HEK293 (cell line): Measurements from ENCODE around the gene RAB6C.
"Not testable (repeated sequence)": the region's sequence is repeated elsewhere in the genome, so short reads cannot be mapped to it uniquely, and the experiment has no call there.

Experiments
- CTCF ChIA-PET: fragments of 350-600 bp; formaldehyde crosslinking; extraction: SDS; loops from one replicate; lab custom pipeline; 2021; ENCODE audit warnings: antibody characterized with exemption; lab: Yijun Ruan, JAX
- POLR2A ChIA-PET: fragments of 300-600 bp; formaldehyde crosslinking; extraction: SDS; loops from one replicate; lab custom pipeline; 2020; ENCODE audit warnings: antibody characterized with exemption, inconsistent platforms; lab: Yijun Ruan, JAX
- H3K27ac ChIP-seq: fragments of 200-500 bp; sonication (Bioruptor generic); 2 replicates; pipeline ENCODE4 v1.5.1; 2014; ENCODE audit warnings: low read depth, low read length, control low read depth, inconsistent platforms; ENCODE audit errors: extremely low read depth
- H3K36me3 ChIP-seq, 2 experiments: fragments of 200-500 bp in 1 of 2; sonication (Bioruptor generic) in 1 of 2; 1 replicate in 1 of 2; 2 replicates in 1 of 2; pipeline ENCODE4 v1.5.1; 2014 to 2017; ENCODE audit warnings: inconsistent platforms in 2 of 2, low read length in 2 of 2; ENCODE audit not compliant: control insufficient read depth in 2 of 2, insufficient read depth in 1 of 2
- H3K4me1 ChIP-seq: fragments of 200-500 bp; sonication (Bioruptor generic); 2 replicates; pipeline ENCODE4 v1.5.1; 2014; ENCODE audit warnings: mild to moderate bottlenecking, low read length, inconsistent platforms; ENCODE audit not compliant: control insufficient read depth, insufficient read depth
- H3K4me3 ChIP-seq: 2 replicates; pipeline ENCODE4 v1.5.1; 2011; ENCODE audit warnings: low read depth, mild to moderate bottlenecking, control low read depth, low read length, moderate library complexity
- H3K9me3 ChIP-seq: fragments of 200-500 bp; sonication (Bioruptor generic); 2 replicates; pipeline ENCODE4 v1.5.1; 2014; ENCODE audit warnings: low read depth, low read length, inconsistent platforms; ENCODE audit not compliant: control insufficient read depth, insufficient read depth
- AEBP2 ChIP-seq: fragments of 450-650 bp; formaldehyde crosslinking; IDR thresholded peaks from 2 replicates; pipeline ENCODE4 v1.5.1; 2016; ENCODE audit warnings: missing biosample characterization, missing genetic modification characterization, borderline replicate concordance
- BCL11B ChIP-seq: fragments of 450-650 bp; formaldehyde crosslinking; IDR thresholded peaks from 2 replicates; pipeline ENCODE4 v1.5.1; 2016; ENCODE audit warnings: low read depth, missing biosample characterization, missing genetic modification characterization
- KLF16 ChIP-seq: fragments of 450-650 bp; formaldehyde crosslinking; IDR thresholded peaks from 2 replicates; pipeline ENCODE4 v1.5.1; 2017; ENCODE audit warnings: missing biosample characterization, missing genetic modification characterization
- ZBTB1 ChIP-seq: fragments of 450-650 bp; formaldehyde crosslinking; IDR thresholded peaks from 2 replicates; pipeline ENCODE4 v1.5.1; 2016; ENCODE audit warnings: missing biosample characterization, missing genetic modification characterization
- ZBTB8A ChIP-seq: fragments of 450-650 bp; formaldehyde crosslinking; IDR thresholded peaks from 2 replicates; pipeline ENCODE4 v1.5.1; 2016; ENCODE audit warnings: missing biosample characterization, missing genetic modification characterization
- ZIC2 ChIP-seq: fragments of 450-650 bp; formaldehyde crosslinking; IDR thresholded peaks from 2 replicates; pipeline ENCODE4 v1.5.1; 2016; ENCODE audit warnings: missing biosample characterization, missing genetic modification characterization
- ZNF140 ChIP-seq: fragments of 450-650 bp; formaldehyde crosslinking; IDR thresholded peaks from 2 replicates; pipeline ENCODE4 v1.5.1; 2016; ENCODE audit warnings: missing biosample characterization, missing genetic modification characterization
- ZNF175 ChIP-seq: fragments of 450-650 bp; formaldehyde crosslinking; IDR thresholded peaks from 2 replicates; pipeline ENCODE4 v1.5.1; 2016; ENCODE audit warnings: missing biosample characterization, missing genetic modification characterization
- ZNF366 ChIP-seq: fragments of 450-650 bp; formaldehyde crosslinking; conservative IDR thresholded peaks from 2 replicates; pipeline ENCODE4 v1.5.1; 2016; ENCODE audit warnings: missing biosample characterization, missing genetic modification characterization
- ZNF510 ChIP-seq: fragments of 450-650 bp; formaldehyde crosslinking; IDR thresholded peaks from 2 replicates; pipeline ENCODE4 v1.5.1; 2018; ENCODE audit warnings: mild to moderate bottlenecking, missing genetic modification characterization, missing biosample characterization; ENCODE audit not compliant: insufficient replicate concordance
- ZNF549 ChIP-seq: fragments of 450-650 bp; IDR thresholded peaks from 2 replicates; pipeline ENCODE4 v1.5.1; 2018; ENCODE audit warnings: missing biosample characterization, missing genetic modification characterization, mild to moderate bottlenecking, inconsistent platforms, moderate library complexity
- ZNF560 ChIP-seq: fragments of 450-650 bp; formaldehyde crosslinking; IDR thresholded peaks from 2 replicates; pipeline ENCODE4 v1.5.1; 2017; ENCODE audit warnings: missing biosample characterization, missing genetic modification characterization, borderline replicate concordance
- ZNF626 ChIP-seq: fragments of 450-650 bp; sonication (Bioruptor Pico); formaldehyde crosslinking; IDR thresholded peaks from 2 replicates; pipeline ENCODE4 v1.5.1; 2018; ENCODE audit warnings: missing biosample characterization, missing genetic modification characterization, inconsistent platforms
- ZNF629 ChIP-seq: fragments of 450-650 bp; formaldehyde crosslinking; IDR thresholded peaks from 2 replicates; pipeline ENCODE4 v1.5.1; 2017; ENCODE audit warnings: missing biosample characterization, missing genetic modification characterization
- ZNF654 ChIP-seq: fragments of 450-650 bp; formaldehyde crosslinking; IDR thresholded peaks from 2 replicates; pipeline ENCODE4 v1.5.1; 2016; ENCODE audit warnings: low read depth, missing biosample characterization, missing genetic modification characterization
- ZSCAN16 ChIP-seq: fragments of 450-650 bp; formaldehyde crosslinking; IDR thresholded peaks from 2 replicates; pipeline ENCODE4 v1.5.1; 2016; ENCODE audit warnings: missing biosample characterization, missing genetic modification characterization
- TF ChIP-seq, protein P1 (sequence below): fragments of 450-650 bp; formaldehyde crosslinking; IDR thresholded peaks from 2 replicates; pipeline ENCODE4 v1.5.1; 2017; ENCODE audit warnings: missing biosample characterization, missing genetic modification characterization
- TF ChIP-seq, protein P2 (sequence below): fragments of 450-650 bp; formaldehyde crosslinking; IDR thresholded peaks from 2 replicates; pipeline ENCODE4 v1.5.1; 2017; ENCODE audit warnings: missing biosample characterization, missing genetic modification characterization
- TF ChIP-seq, protein P3 (sequence below): fragments of 450-650 bp; formaldehyde crosslinking; IDR thresholded peaks from 2 replicates; pipeline ENCODE4 v1.5.1; 2017; ENCODE audit warnings: missing biosample characterization, missing genetic modification characterization

The RAB6C gene

GRCh38 chr2:129936334-129936934 lies 43.0 kb upstream of the RAB6C start:
- TF ChIP-seq ZNF654 (tag by site-specific recombination) (peak; percentile 50), ZBTB8A (tag by site-specific recombination) (no peak)
- TF ChIP-seq, all 188 proteins: peak for 1
- Histone ChIP-seq H3K4me1 (no peaks in the 10 kb centered on the region), H3K36me3 (no peaks in the 10 kb centered on the region), H3K27ac (no peak overlapping the region), H3K4me3 (no peak overlapping the region), H3K9me3 (no peaks in the 10 kb centered on the region)
- ChIA-PET POLR2A (no interaction called here), CTCF (interaction anchor here (0.6 to 1.7 kb wide), 12 partner anchors 8 to 1085 kb away, joined by 3 to 13 read pairs (median 4); no protein-coding TSS in a partner anchor)

DNA sequence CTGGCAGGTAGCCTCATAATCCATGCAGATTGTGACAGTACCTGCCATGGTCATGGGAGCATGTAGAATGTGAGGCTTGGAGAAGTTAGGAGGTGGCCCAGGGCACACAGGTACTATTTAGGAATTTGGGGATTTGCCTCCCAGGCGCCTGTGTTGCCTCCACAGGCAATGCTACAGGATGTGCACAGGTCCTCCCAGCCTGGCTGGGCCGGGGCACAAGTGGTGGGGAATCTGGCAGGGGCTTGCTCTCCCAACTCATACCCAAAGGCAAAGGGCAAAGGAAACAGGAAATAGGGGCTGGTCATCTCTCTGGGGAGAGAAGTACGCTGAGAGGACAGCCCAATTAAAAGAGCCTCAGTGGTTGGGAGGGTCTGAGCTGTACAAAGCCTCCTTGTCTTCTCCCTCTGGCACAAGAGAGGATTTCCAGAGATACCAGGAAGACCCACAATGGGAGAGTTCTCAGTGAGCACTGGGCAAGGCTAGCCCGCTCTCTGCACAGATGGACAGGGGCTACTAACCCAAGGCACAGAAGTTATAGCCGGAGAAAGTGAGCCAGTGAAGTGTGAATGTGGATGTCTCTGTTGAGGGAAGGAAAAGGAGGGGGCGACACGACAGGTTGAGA lies 40.5 kb upstream of the RAB6C start:
- H3K9me3 ChIP-seq, H3K36me3 ChIP-seq, H3K4me3 ChIP-seq, POLR2A ChIA-PET, CTCF ChIA-PET, H3K4me1 ChIP-seq, H3K27ac ChIP-seq: not testable (repeated sequence)

- H3K4me3 ChIP-seq, H3K4me1 ChIP-seq, H3K9me3 ChIP-seq, POLR2A ChIA-PET, H3K36me3 ChIP-seq, H3K27ac ChIP-seq: not testable (repeated sequence)
- CTCF ChIA-PET = interaction anchor here (0.5 to 1.2 kb wide), 3 partner anchors 20 to 390 kb away, joined by 3 to 5 read pairs (median 4); no protein-coding TSS in a partner anchor
These were observed 36.0 kb upstream of the RAB6C start for GRCh38 chr2:129943456-129943855.

GRCh38 chr2:129945557-129945956 lies 33.9 kb upstream of the RAB6C start:
- ChIA-PET CTCF (no interaction called here), POLR2A (no interaction called here)
- Histone ChIP-seq H3K4me1 (no peaks in the 10 kb centered on the region), H3K27ac (no peak overlapping the region), H3K9me3 (no peaks in the 10 kb centered on the region), H3K36me3 (no peaks in the 10 kb centered on the region), H3K4me3 (no peak overlapping the region)
- TF ChIP-seq ZIC2 (tag by site-specific recombination) = no peak
- TF ChIP-seq KLF16 (tag by site-specific recombination) = no peak
- TF ChIP-seq ZSCAN16 = no peak
- TF ChIP-seq, protein P1, sequence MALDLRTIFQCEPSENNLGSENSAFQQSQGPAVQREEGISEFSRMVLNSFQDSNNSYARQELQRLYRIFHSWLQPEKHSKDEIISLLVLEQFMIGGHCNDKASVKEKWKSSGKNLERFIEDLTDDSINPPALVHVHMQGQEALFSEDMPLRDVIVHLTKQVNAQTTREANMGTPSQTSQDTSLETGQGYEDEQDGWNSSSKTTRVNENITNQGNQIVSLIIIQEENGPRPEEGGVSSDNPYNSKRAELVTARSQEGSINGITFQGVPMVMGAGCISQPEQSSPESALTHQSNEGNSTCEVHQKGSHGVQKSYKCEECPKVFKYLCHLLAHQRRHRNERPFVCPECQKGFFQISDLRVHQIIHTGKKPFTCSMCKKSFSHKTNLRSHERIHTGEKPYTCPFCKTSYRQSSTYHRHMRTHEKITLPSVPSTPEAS = no peak
- TF ChIP-seq, protein P2, sequence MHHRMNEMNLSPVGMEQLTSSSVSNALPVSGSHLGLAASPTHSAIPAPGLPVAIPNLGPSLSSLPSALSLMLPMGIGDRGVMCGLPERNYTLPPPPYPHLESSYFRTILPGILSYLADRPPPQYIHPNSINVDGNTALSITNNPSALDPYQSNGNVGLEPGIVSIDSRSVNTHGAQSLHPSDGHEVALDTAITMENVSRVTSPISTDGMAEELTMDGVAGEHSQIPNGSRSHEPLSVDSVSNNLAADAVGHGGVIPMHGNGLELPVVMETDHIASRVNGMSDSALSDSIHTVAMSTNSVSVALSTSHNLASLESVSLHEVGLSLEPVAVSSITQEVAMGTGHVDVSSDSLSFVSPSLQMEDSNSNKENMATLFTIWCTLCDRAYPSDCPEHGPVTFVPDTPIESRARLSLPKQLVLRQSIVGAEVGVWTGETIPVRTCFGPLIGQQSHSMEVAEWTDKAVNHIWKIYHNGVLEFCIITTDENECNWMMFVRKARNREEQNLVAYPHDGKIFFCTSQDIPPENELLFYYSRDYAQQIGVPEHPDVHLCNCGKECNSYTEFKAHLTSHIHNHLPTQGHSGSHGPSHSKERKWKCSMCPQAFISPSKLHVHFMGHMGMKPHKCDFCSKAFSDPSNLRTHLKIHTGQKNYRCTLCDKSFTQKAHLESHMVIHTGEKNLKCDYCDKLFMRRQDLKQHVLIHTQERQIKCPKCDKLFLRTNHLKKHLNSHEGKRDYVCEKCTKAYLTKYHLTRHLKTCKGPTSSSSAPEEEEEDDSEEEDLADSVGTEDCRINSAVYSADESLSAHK = no peak
- TF ChIP-seq BCL11B = no peak
- TF ChIP-seq, protein P3, sequence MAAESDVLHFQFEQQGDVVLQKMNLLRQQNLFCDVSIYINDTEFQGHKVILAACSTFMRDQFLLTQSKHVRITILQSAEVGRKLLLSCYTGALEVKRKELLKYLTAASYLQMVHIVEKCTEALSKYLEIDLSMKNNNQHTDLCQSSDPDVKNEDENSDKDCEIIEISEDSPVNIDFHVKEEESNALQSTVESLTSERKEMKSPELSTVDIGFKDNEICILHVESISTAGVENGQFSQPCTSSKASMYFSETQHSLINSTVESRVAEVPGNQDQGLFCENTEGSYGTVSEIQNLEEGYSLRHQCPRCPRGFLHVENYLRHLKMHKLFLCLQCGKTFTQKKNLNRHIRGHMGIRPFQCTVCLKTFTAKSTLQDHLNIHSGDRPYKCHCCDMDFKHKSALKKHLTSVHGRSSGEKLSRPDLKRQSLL (tag by site-specific recombination) = no peak
- no peak for TF ChIP-seq ZNF549 (tag by site-specific recombination)
- TF ChIP-seq ZNF140 (tag by site-specific recombination) = no peak
- TF ChIP-seq ZNF175 (tag by site-specific recombination) = no peak
- TF ChIP-seq ZNF560 (tag by site-specific recombination) = no peak
- no peak for TF ChIP-seq ZNF629 (tag by site-specific recombination)
- no peak for TF ChIP-seq ZNF626 (tag by site-specific recombination)
- TF ChIP-seq ZNF510 (tag by site-specific recombination) = no peak
- no peak for TF ChIP-seq ZNF366 (tag by site-specific recombination)
- no peak for TF ChIP-seq AEBP2
- TF ChIP-seq ZBTB1 (tag by site-specific recombination) = no peak
